ENCODE measurements around the gene TOM1L2.

Gene TOM1L2

DNA sequence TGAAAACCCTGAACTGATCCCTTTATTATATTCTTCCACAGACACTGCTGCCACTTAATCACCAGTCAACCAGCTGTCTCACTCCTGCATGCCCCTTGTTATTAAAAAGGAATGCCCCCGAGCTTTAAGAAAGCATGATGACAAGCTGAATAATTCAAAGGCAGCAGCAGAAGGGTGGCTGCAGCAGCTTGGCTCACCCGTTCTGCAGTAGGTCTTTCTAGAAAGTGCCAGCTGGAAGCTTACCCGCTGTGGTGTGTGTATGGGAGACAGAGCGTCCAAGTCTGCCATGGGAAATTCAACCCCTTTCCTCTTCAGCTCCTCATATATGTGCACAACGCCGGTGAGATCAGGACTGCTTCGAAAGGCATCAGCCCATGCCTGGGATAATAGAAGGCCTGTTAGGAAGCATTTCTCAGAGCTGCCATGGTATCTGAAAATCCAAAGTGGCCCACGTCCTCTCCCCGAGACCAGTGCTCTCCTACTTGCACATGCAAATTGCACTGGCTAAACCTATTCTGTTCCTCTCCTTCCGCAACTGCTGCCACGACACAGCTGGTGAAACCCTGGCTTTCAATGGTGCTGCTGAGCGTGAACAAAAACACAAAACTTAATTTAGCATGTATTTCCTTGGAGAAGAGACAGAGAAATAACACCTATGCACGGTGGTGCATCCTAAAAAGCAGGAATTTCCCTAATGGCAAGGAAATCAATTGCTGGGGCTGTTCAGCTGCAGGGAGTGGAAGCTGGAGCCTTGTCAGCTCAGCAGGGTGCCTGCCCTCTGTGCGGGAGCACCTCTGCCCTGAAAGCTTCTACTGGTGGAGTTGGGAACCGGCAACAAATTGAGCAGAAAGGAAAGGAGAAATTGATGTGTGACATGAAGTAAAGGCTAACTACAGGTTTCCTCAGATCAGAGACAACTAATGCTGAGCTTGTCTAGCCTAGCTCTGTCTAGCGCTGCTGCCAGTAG is 87.5 kb downstream of the TOM1L2 start:
- H3K27ac ChIP-seq: no peak overlapping the region; the same call in 1 of the 2 replicates
- POLR2A ChIA-PET (ENCODE audit: low non-redundant PET): no interaction called here
- CTCF ChIA-PET: no interaction called here
- no peak for DNase-seq (ENCODE audit: low spot score)
- TF ChIP-seq, protein P1, sequence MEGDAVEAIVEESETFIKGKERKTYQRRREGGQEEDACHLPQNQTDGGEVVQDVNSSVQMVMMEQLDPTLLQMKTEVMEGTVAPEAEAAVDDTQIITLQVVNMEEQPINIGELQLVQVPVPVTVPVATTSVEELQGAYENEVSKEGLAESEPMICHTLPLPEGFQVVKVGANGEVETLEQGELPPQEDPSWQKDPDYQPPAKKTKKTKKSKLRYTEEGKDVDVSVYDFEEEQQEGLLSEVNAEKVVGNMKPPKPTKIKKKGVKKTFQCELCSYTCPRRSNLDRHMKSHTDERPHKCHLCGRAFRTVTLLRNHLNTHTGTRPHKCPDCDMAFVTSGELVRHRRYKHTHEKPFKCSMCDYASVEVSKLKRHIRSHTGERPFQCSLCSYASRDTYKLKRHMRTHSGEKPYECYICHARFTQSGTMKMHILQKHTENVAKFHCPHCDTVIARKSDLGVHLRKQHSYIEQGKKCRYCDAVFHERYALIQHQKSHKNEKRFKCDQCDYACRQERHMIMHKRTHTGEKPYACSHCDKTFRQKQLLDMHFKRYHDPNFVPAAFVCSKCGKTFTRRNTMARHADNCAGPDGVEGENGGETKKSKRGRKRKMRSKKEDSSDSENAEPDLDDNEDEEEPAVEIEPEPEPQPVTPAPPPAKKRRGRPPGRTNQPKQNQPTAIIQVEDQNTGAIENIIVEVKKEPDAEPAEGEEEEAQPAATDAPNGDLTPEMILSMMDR (conservative IDR thresholded peaks at IDR 0.05; ENCODE audit: low read depth): no peak

DNA sequence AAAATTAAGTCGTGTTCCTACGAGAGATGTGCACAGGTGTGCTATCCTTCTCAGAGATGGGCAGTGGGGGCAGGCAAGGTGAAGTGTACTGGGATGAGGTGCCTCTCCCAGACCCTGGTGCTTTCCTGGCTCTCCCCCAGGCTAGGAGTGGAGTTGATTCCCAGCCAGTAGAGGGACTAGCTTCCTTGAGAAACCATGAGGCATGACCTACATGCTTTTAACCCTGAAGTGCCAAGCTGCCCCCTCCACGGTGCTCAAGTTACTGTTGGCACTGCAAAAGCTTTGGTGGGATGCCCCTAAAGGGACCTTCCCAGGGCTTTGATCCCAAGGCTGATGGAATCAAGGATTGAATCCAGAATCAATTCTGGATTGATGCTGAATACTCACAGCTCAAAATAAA is 88.4 kb downstream of the TOM1L2 start:
- no peak for DNase-seq (ENCODE audit: low spot score)
- TF ChIP-seq, protein P1 (conservative IDR thresholded peaks at IDR 0.05; ENCODE audit: low read depth): no peak
- POLR2A ChIA-PET (ENCODE audit: low non-redundant PET): no interaction called here
- CTCF ChIA-PET: no interaction called here
- H3K27ac ChIP-seq: no peak overlapping the region

DNA sequence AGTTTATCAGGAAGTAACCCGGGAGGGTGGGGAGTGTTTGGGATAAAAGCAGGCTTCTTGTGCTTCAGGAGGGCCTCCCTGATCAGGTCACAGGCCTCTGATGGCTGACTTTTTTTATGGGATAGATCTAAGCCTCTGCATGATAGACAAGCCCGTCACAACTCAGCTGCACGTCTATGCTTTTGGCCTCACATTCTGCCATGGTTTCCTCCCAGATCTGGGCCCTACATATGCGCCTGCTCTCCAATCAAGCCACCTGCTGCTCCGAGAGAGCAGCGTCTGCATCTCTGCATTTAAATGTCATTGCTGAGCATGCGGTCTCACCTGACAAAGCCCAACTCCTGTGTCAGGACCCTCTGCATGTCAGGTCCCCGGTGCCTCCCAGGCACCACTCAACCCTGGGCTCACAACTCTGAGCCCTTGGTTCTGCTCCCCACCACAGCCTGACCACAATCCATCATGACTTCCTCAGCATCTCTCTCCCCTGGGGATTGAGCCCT is 90.1 kb downstream of the TOM1L2 start:
- TF ChIP-seq, protein P1 (conservative IDR thresholded peaks at IDR 0.05; ENCODE audit: low read depth): no peak
- POLR2A ChIA-PET (ENCODE audit: low non-redundant PET): no interaction called here
- no peak for DNase-seq (ENCODE audit: low spot score)
- CTCF ChIA-PET: no interaction called here
- H3K27ac ChIP-seq: no peak overlapping the region

DNA sequence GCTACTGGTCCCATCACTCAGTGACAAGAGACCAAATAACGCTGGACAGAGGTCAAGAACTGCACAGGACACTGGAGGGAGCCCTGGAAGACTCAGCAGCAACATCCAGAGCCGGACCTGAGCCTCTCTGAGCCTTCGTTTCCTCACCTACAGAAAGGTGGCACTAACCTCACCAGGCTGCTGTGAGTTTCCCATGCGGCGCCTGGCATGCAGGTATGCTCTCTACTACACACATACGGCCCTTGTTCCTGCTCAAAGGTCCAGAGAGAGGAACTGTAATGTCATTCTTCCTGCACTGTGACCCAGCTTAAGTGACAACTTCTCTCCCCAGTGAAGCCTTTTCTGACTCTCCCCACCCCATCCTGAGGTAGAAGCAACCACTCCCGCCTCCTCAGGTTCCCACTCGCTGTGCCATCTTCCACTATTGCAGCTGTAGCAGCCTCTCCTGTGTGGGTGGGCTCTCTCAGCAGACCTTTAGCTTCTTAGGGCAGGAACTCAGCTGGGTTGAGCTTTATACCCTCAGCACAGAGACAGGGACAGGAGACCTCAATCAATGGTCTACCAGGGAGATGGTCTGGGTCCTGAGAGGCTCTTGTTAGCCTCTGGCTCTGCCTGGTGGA is 91.5 kb downstream of the TOM1L2 start:
- DNase-seq (ENCODE audit: low spot score): no peak
- TF ChIP-seq, protein P1 (conservative IDR thresholded peaks at IDR 0.05; ENCODE audit: low read depth): no peak
- POLR2A ChIA-PET (ENCODE audit: low non-redundant PET): no interaction called here
- CTCF ChIA-PET: interaction anchor here (1.1 kb wide), 1 partner anchor 38 kb away, joined by 3 read pairs; no protein-coding TSS in a partner anchor
- peak overlapping the region; percentile 47 for H3K27ac ChIP-seq

DNA sequence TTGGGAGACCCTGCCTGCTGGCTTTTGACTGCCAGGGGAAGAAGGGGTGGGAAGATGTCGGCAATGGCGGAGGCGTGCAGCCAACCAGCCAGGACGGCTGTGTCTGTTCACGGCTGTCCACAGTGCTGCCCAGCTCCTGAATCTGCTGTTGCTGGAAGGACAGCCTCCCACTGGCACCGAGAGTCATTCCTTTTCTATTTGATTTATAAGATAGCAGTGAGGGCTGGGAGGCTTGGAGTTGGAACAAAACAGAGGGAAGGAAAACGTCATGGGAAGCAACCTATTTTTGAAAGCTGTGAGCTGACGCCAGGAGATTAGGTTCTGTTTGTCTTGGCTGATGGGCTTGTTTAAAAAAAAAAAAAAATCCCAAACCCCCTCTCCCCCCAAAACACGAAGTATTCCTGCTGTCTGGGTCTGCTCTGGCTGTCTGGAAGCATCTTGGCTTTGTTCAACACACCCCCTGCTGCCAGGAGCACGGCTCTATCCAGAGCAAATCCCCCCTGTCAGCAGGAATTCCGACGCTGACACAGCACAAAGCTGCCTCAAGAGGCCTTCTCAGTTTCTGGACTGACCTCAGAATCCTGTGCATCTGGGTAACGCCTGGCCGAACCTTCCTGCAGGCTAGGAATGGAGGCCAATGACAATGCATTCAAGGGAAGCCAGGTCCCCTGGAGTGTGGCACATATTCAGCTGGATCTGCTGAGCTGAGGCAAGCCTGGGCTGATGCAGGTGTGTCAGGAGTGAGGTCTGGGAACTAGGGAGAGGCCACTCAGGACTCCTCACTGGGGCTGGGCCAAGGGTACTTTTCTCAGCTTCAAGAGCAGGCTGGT is 94.5 kb downstream of the TOM1L2 start:
- TF ChIP-seq, protein P1 (conservative IDR thresholded peaks at IDR 0.05; ENCODE audit: low read depth): no peak
- DNase-seq (ENCODE audit: low spot score): no peak
- H3K27ac ChIP-seq: peak overlapping the region; percentile 75
- CTCF ChIA-PET: interaction anchor here (1.2 kb wide), 1 partner anchor 66 kb away, joined by 3 read pairs; no protein-coding TSS in a partner anchor
- POLR2A ChIA-PET (ENCODE audit: low non-redundant PET): no interaction called here
